Measurements from ENCODE around the gene PIK3R3.

The PIK3R3 gene

GRCh38 chr1:46020010-46020409 lies 112.4 kb downstream of the PIK3R3 start:
- no peak for DNase-seq

GRCh38 chr1:46019348-46019747 lies 113.1 kb downstream of the PIK3R3 start:
- DNase-seq = no peak

DNA sequence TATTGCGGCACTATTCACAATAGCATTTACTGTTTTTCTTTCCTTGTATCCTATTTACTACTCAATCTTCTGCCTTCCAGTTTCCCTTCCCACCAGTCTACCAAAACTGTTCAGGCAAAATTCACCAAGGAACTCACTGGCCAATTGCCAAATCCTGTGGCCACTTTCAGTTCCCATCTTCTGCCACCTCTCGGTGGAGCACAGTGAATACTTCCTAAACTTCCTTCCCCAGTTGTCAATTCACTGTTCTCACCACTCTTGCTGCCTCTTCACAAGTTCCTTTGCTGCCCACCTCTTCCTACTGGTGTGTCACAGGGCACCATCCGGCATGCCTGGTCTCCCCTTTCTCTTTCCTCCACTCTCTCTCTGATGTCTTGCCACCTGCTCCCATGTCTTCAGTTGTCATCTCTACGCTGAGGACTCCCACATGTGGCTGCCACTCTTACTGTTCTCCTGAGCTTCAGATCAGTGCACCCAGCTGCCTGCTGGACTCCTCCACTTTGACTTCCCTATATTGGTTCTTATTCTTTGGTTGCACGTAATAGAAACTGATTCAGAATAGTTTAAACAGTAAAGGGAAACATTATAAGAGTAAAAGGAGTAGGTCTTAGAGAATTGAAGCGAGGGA lies 114.4 kb downstream of the PIK3R3 start:
- DNase-seq = no peak

DNA sequence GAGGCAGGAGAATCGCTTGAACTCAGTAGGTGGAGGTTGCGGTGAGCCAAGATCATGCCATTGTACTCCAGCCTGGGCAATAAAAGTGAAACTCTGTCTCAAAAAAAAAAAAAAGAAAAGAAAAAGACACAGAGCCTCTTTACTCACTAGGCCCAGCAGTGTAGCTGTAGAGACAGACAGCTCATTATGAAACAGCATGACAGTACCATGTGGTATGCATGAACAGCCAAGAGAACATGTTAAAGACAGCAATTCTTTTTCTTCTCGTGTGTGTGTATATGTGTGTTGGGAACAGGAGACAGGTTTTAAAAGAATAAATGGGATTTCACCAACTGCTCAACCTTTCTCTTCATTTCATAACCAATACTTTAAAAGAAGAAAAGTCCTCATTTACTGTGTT lies 118.8 kb downstream of the PIK3R3 start:
- DNase-seq = no peak

GRCh38 chr1:46012236-46012635 lies 120.2 kb downstream of the PIK3R3 start:
- DNase-seq = no peak

GRCh38 chr1:46011121-46011695 lies 121.2 kb downstream of the PIK3R3 start:
- no peak for DNase-seq

GRCh38 chr1:46010611-46011010 lies 121.8 kb downstream of the PIK3R3 start:
- no peak for DNase-seq

DNA sequence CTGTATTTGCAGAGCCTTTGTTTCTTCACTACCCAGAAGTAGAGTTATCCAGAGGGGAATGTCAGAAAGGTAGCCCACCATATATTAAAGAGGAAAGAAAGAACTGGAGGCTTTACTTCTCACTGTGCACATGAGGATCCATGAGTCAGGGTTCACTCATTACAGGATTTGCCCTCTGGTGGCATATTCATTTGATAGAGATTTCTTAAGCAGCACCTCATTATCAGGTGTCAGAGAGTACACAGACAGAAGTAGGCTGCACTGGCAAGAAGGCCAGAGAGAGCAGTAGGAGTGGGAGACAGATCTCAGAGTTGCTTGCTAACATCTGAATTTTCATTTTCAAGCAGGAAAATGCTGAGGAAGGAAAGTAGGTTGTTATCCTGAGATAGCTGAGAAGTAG lies 123.8 kb downstream of the PIK3R3 start:
- no peak for DNase-seq

GRCh38 chr1:46005594-46005993 lies 126.8 kb downstream of the PIK3R3 start:
- DNase-seq = no peak

DNA sequence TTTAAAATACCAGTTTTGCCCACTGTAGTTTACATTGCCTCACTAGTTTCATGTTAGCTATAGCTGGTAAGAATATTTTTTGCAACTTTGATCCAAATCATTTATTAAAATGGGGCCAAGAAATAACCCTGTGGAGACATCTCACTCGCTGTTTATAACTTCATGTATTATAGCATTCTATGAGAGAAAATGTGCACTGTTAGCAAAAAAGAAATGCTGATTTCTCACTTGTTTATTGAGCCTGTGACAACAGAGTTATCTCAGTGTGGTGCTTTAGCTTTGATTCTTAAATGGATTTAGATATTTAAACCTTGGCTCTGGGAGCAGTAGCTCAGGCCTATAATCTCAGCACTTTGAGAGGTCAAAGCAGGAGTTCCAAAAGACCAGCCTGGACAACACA lies 127.9 kb downstream of the PIK3R3 start:
- no peak for DNase-seq

DNA sequence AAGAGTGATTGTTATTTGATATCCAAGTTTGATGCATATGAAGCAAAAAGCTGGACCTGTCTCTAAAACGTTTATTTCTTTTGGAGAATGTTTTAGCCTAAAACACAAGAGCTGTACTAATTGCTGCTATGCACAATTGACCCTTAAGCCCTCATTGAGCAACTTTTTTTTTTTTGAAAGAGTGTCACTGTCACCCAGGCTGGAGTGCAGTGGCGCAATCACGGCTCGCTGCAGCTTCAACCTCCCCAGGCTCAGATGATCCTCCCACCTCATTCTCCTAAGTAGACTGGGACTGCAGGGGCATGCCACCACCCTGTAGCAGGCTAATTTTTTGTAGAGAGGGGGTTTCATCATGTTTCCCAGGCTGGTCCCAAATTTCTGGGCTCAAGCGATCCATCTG lies 129.1 kb downstream of the PIK3R3 start:
- no peak for DNase-seq

GRCh38 chr1:46002551-46003150 lies 129.8 kb downstream of the PIK3R3 start:
- no peak for DNase-seq

DNA sequence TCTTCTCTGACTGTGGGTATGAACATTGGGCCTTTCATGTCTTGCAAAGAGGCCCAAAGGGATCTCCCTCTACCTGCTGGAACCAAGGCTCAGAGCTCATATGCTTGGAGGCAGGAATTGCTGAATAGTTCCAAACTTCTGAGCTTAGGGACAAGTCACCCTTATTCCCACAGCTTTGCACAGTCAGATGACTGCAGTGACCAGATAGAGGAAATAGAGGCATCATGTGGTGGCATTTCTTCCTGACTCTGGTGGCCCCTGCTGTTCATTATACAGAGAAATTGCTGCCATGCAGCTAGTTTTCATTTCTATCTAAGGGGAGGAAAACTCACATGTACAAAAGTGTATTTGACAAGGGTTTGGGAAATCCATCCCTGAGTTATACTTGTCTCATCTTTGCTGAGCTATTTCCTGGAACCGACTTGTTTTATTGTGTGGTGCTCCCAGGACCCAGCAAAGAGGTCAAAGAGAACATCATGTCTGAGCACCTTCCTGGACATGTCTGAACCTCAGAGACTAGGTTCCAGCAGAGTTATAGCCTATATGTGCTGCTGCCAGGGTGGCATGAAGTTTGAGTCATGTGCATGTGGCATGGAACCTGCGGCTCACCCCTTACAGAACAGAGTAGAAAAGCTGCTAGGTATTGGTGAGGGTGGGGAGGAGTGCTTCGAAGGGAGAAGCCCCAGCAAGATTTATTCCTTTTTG lies 131.2 kb downstream of the PIK3R3 start:
- DNase-seq = no peak

DNA sequence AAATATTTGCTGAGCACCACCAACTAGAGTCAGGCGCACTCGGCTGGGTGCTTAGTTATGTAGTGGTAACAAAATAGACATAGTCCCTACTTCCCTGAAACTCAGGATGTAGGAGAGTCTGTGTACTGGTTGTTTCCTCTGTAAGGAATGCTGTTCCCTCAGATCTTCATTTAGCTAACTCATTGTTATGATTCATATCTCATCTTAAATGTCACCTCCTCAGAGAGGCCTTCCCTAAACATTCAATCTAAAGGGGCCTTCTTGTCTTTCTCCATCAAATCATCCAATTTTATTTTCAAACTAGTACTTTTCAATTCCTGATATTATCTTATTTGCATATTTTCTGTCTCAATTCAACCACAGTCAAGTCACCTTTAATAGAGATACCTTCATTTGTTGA lies 132.9 kb downstream of the PIK3R3 start:
- no peak for DNase-seq

- no peak for DNase-seq
These were observed 134.3 kb downstream of the PIK3R3 start for GRCh38 chr1:45998020-45998617.

DNA sequence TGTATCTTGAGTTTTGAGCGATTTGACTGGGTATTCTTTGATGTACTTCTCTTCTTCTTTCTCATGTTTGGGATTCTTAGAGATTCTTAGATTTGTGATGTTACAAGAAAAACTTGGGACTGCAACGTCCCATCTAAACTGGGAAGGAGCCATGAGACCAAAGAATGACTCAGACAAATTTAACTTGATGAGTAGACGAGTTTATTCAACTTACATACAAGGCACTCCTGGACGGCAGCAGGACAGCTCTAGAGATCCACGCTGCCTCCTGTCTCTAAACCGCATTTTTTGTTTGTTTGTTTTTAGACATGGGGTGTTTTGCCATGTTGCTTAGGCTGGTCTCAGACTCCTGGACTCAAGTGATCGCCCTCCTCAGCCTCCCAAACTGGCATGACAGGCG lies 137.1 kb downstream of the PIK3R3 start:
- DNase-seq = no peak

- DNase-seq = no peak
These were observed 138.0 kb downstream of the PIK3R3 start for GRCh38 chr1:45994423-45994822.

Data from activated effector memory CD4-positive, alpha-beta T cell treated with Interleukin-2 at 50 U/mL for 16 hours (primary cell).